Erythroblast (primary cell): ENCODE results near the gene NUP43.

Experiments
- GATA1 ChIP-seq: IDR thresholded peaks from 2 replicates; pipeline ENCODE4 v1.6.1; 2011; ENCODE audit warnings: low read depth, mild to moderate bottlenecking, control low read depth, low read length, moderate library complexity
- POLR2A ChIP-seq: IDR thresholded peaks from 2 replicates; pipeline ENCODE4 v1.6.1; 2011; ENCODE audit warnings: mild to moderate bottlenecking, low read length

DNA sequence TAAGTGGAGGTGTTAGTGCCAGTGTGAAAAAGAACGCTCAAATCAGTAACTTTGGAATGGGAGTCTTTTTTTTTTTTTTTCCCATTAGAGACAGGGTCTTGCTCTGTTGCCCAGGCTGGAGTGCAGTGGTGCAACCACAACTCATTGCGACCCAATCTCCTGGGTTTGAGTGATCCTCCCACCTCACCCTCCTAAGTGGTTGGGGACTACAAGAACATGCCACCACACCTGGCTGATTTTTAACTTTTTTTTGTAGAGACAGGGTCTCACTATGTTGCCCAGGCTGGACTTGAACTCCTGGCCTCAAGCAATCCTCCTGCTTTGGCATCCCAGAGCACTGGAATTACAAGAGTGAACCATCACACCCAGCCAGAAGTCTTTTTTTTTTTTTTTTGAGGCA is 48.2 kb downstream of the NUP43 start:
- TF ChIP-seq POLR2A (no peak), GATA1 (no peak)
